ENCODE data around the gene MAP3K3.

MAP3K3 gene

GRCh38 chr17:63622574-63623390, 565 bp downstream of the MAP3K3 start:
- peak; percentile 55 for DNase-seq

GRCh38 chr17:63623786-63624530, 1.7 kb downstream of the MAP3K3 start:
- no peak for DNase-seq

GRCh38 chr17:63624531-63624880, 2.3 kb downstream of the MAP3K3 start:
- no peak for DNase-seq

- no peak for DNase-seq
Observed at GRCh38 chr17:63626551-63627180, 4.4 kb downstream of the MAP3K3 start.

- DNase-seq = no peak
Observed at GRCh38 chr17:63629627-63630026, 7.4 kb downstream of the MAP3K3 start.

- no peak for DNase-seq
Observed at GRCh38 chr17:63631062-63631461, 8.8 kb downstream of the MAP3K3 start.

- no peak for DNase-seq
Observed at GRCh38 chr17:63631626-63632025, 9.4 kb downstream of the MAP3K3 start.

- no peak for DNase-seq
Observed at GRCh38 chr17:63633742-63634141, 11.5 kb downstream of the MAP3K3 start.

- no peak for DNase-seq
Observed at GRCh38 chr17:63634163-63634562, 11.9 kb downstream of the MAP3K3 start.

GRCh38 chr17:63634816-63635215, 12.6 kb downstream of the MAP3K3 start:
- DNase-seq = no peak

- no peak for DNase-seq
Observed at GRCh38 chr17:63635290-63635689, 13.1 kb downstream of the MAP3K3 start.

GRCh38 chr17:63635787-63636186, 13.6 kb downstream of the MAP3K3 start:
- no peak for DNase-seq

GRCh38 chr17:63639125-63639524, 16.9 kb downstream of the MAP3K3 start:
- DNase-seq = no peak

GRCh38 chr17:63640038-63640437, 17.8 kb downstream of the MAP3K3 start:
- no peak for DNase-seq

- peak; percentile 19 for DNase-seq
Observed at GRCh38 chr17:63641692-63642448, 19.7 kb downstream of the MAP3K3 start.

GRCh38 chr17:63644846-63645245, 22.6 kb downstream of the MAP3K3 start:
- no peak for DNase-seq

GRCh38 chr17:63645775-63646487, 23.7 kb downstream of the MAP3K3 start:
- no peak for DNase-seq

- DNase-seq = no peak
Observed at GRCh38 chr17:63646488-63646806, 24.2 kb downstream of the MAP3K3 start.

- DNase-seq = no peak
Observed at GRCh38 chr17:63647065-63647725, 25.0 kb downstream of the MAP3K3 start.

GRCh38 chr17:63647936-63648335, 25.7 kb downstream of the MAP3K3 start:
- DNase-seq = no peak

GRCh38 chr17:63649813-63650212, 27.6 kb downstream of the MAP3K3 start:
- no peak for DNase-seq

GRCh38 chr17:63652106-63652505, 29.9 kb downstream of the MAP3K3 start:
- DNase-seq = no peak
